ENCODE measurements around the gene REPS2. TPM values are rescaled to one million over a fixed set of nuclear protein-coding genes. Genes with fewer than 3 reads are reported as not detected.

Gene REPS2
- total RNA-seq, 4 donors from 2014 or later = 18.2 to 68.4 (median 20.2) TPM

DNA sequence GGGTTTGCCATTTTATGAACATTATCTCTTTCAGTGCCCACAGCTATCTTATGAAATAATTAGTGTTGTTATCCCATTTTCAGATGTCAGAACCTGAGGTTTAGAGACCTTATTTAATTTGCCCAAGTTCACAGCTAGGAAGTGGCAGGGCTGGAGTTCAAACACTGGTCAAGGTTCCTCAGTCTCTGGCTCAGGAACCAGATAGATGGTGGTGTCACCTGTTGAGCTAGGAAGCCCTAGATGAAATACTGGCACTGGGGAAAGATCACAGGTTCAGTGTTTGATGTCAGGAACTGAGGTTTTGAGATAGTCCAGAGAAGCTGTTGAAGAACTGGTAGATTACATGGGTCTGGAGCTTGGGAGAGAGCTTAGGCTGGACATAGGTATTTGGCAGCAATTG, 85.4 kb downstream of the REPS2 start:
- peak overlapping the region; percentile 53 to 70 for H3K27ac ChIP-seq
- TF ChIP-seq CTCF (IDR thresholded peaks at IDR 0.05) = no peak
- TF ChIP-seq POLR2A (IDR thresholded peaks at IDR 0.05) = no peak
- H3K27me3 ChIP-seq = no peaks in the 10 kb centered on the region
- no peaks in the 10 kb centered on the region for H3K4me1 ChIP-seq
- intact Hi-C loops (cut with DNase I; ENCODE audit: low total_unique reads) = no loop called here
- DNase-seq = no peak
- H3K36me3 ChIP-seq = no peaks in the 10 kb centered on the region
- H3K4me3 ChIP-seq = no peak overlapping the region
- H3K9me3 ChIP-seq = no peaks in the 10 kb centered on the region

- Histone ChIP-seq H3K4me1 (no peaks in the 10 kb centered on the region), H3K9me3 (no peaks in the 10 kb centered on the region), H3K27ac (peak overlapping the region; percentile 53 to 70), H3K27me3 (no peaks in the 10 kb centered on the region), H3K4me3 (no peak overlapping the region), H3K36me3 (no peaks in the 10 kb centered on the region)
- DNase-seq = peak; percentile 31 to 64
- intact Hi-C loops (cut with DNase I; ENCODE audit: low total_unique reads) = no loop called here
- TF ChIP-seq CTCF (IDR thresholded peaks at IDR 0.05) (no peak), POLR2A (IDR thresholded peaks at IDR 0.05) (no peak)
These were observed 85.9 kb downstream of the REPS2 start for GRCh38 chrX:17032351-17032750.

DNA sequence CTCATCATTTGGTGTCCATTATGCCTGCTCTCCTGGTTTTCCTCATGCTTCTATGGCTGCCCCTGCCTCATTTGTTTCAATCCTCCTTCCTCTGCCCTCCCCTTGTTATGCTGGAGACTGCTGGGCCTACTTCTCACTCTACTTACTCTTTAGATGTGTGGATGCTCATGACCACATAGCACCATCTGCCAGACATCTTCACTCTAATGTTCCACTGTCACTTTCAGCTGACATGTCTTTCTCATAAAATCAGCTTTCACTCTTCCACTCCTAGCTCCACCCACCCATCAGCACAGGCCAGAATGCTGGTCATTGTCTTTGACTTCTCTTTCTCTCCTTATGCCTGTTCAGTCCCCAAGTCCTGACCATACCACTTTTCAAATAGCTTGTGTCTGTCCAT, 86.8 kb downstream of the REPS2 start:
- H3K4me3 ChIP-seq = no peak overlapping the region
- peak overlapping the region; percentile 53 to 70 for H3K27ac ChIP-seq
- no peaks in the 10 kb centered on the region for H3K36me3 ChIP-seq
- DNase-seq = no peak
- no peaks in the 10 kb centered on the region for H3K9me3 ChIP-seq
- TF ChIP-seq CTCF (IDR thresholded peaks at IDR 0.05) (no peak), POLR2A (IDR thresholded peaks at IDR 0.05) (no peak)
- H3K4me1 ChIP-seq = no peaks in the 10 kb centered on the region
- intact Hi-C loops (cut with DNase I; ENCODE audit: low total_unique reads) = no loop called here
- no peaks in the 10 kb centered on the region for H3K27me3 ChIP-seq

DNA sequence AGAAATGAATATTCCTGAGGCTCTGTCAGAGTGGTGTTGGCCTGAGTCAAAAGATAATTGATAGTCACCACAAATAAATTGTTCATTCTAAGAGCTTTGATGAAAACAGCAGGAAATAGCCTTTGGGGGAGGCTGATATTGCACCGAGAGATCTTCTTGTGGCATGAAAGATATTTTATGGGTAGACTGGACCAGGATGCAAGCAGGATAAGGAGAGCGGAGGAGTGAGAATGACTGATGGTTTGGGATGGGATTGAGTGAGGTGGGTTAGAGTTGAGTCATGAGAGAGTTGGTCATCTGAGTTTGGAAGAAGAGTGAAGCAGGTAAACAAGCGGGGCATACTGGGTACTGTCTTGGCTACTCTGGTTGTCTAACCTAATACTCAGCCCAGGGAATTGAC, 88.7 kb downstream of the REPS2 start:
- Histone ChIP-seq H3K4me1 (no peaks in the 10 kb centered on the region), H3K4me3 (no peak overlapping the region), H3K27me3 (no peaks in the 10 kb centered on the region), H3K27ac (peak overlapping the region in 1 of 2 donors; percentile 15), H3K9me3 (no peaks in the 10 kb centered on the region), H3K36me3 (no peaks in the 10 kb centered on the region)
- no peak for TF ChIP-seq POLR2A (IDR thresholded peaks at IDR 0.05)
- TF ChIP-seq CTCF (IDR thresholded peaks at IDR 0.05) = no peak
- intact Hi-C loops (cut with DNase I; ENCODE audit: low total_unique reads) = no loop called here
- DNase-seq = no peak

DNA sequence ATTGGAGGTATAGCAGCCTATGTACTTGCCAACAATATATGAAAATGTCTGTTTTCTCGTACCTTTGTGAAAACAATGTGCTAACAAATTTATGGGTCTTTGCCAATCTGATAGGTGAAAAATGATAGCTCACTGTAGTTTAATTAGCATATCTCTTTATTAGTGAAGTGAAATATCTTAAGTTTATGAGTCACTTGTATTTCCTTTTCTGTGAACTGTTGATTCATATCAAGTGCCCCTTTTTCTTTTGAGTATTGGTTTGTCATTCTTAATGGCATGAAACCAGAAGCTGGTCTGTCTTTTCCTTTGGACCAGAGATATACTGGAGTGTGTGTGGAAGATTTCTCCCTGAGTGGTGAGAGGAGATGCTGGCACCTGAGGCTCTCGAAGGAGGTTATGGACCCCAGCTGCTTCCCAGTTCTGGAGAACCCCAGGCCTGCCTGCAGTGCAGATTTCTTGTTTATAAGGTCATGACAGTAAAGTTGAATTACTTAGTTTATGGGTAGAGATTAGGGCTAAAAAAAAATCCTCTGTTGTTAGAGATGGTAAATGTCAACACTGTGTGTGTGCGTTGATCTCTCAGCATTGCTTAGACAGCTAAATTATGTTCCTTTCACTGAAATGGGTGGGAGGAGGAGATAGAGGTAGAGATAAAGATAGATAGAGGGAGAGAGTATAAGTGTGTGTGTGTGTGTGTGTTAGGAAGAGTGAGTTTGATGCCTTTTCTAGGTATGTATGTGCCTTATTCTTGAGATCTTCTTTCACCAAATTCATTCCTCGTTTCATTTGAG, 89.9 kb downstream of the REPS2 start:
- TF ChIP-seq POLR2A (IDR thresholded peaks at IDR 0.05) (no peak), CTCF (IDR thresholded peaks at IDR 0.05) (no peak)
- no peak for DNase-seq

More for the DNA sequence above, 89.9 kb downstream of the REPS2 start:
- Histone ChIP-seq H3K4me1 (no peaks in the 10 kb centered on the region), H3K4me3 (no peak overlapping the region), H3K27ac (peak overlapping the region; percentile 19 to 72), H3K9me3 (no peaks in the 10 kb centered on the region), H3K27me3 (no peaks in the 10 kb centered on the region), H3K36me3 (no peaks in the 10 kb centered on the region)
- intact Hi-C loops (cut with DNase I; ENCODE audit: low total_unique reads) = no loop called here
